Karpas-422 (cell line): Measurements from ENCODE around the gene EPOP. TPM values are rescaled to one million over a fixed set of nuclear protein-coding genes. Genes with fewer than 3 reads are reported as not detected.

Experiments
- DNase-seq: peaks from one replicate; pipeline ENCODE4 v3.0.0-alpha.2; 2015
- H2AFZ ChIP-seq: fragments of 200-600 bp; sonication (generic); 2 replicates; pipeline ENCODE4 v1.6.1; 2014; ENCODE audit warnings: antibody characterized with exemption, low read length, mixed read lengths
- H3K27ac ChIP-seq: fragments of 200-600 bp; sonication (generic); 2 replicates; pipeline ENCODE4 v1.5.1; 2014; ENCODE audit warnings: mild to moderate bottlenecking, low read length, moderate library complexity
- H3K27me3 ChIP-seq: fragments of 200-600 bp; sonication (generic); 2 replicates; pipeline ENCODE4 v1.6.1; 2014; ENCODE audit warnings: low read length, mixed read lengths
- H3K36me3 ChIP-seq: fragments of 200-600 bp; sonication (generic); 2 replicates; pipeline ENCODE4 v1.6.1; 2014; ENCODE audit warnings: low read length, mixed read lengths; ENCODE audit not compliant: insufficient read depth
- H3K4me1 ChIP-seq: fragments of 200-600 bp; sonication (generic); 2 replicates; pipeline ENCODE4 v1.6.1; 2014; ENCODE audit warnings: mild to moderate bottlenecking, low read length, mixed read lengths
- H3K4me2 ChIP-seq: fragments of 200-600 bp; sonication (generic); 2 replicates; pipeline ENCODE4 v1.6.1; 2014; ENCODE audit warnings: low read length, low read depth, mild to moderate bottlenecking; ENCODE audit not compliant: poor library complexity, severe bottlenecking
- H3K4me3 ChIP-seq: fragments of 200-600 bp; sonication (generic); 2 replicates; pipeline ENCODE4 v1.5.1; 2014; ENCODE audit warnings: mild to moderate bottlenecking, antibody characterized with exemption, low read length, mixed read lengths
- H3K79me2 ChIP-seq: fragments of 200-600 bp; sonication (generic); 2 replicates; pipeline ENCODE4 v1.6.1; 2014; ENCODE audit warnings: mild to moderate bottlenecking, low read length, mixed read lengths
- H3K9ac ChIP-seq: fragments of 200-600 bp; sonication (generic); 2 replicates; pipeline ENCODE4 v1.6.0; 2014; ENCODE audit warnings: low read length
- H3K9me2 ChIP-seq: fragments of 200-600 bp; sonication (generic), shearing (Covaris generic); replicated peaks from 2 replicates; pipeline ENCODE4 v1.6.0; 2014; ENCODE audit warnings: mild to moderate bottlenecking, low read length, moderate library complexity; ENCODE audit not compliant: insufficient read depth
- H3K9me3 ChIP-seq: fragments of 300-700, 200-600 bp; sonication (generic); 2 replicates; pipeline ENCODE4 v1.6.1; 2014; ENCODE audit warnings: low read length, mixed read lengths
- H4K20me1 ChIP-seq: fragments of 200-600 bp; sonication (generic); 2 replicates; pipeline ENCODE4 v1.6.1; 2014; ENCODE audit warnings: mild to moderate bottlenecking, antibody characterized with exemption, low read length, low read depth; ENCODE audit not compliant: insufficient read depth
- total RNA-seq: library from RNA; depleted of rRNA; stranded (reverse); fragments of >200 nt; shearing (Covaris generic); gene quantifications from 2 replicates; pipeline ENCODE4 v1.2.3, GENCODE V29; 2014; ENCODE audit warnings: low replicate concordance

EPOP gene
- total RNA-seq, 1 experiment from 2014 or later: 7.6 TPM

DNA sequence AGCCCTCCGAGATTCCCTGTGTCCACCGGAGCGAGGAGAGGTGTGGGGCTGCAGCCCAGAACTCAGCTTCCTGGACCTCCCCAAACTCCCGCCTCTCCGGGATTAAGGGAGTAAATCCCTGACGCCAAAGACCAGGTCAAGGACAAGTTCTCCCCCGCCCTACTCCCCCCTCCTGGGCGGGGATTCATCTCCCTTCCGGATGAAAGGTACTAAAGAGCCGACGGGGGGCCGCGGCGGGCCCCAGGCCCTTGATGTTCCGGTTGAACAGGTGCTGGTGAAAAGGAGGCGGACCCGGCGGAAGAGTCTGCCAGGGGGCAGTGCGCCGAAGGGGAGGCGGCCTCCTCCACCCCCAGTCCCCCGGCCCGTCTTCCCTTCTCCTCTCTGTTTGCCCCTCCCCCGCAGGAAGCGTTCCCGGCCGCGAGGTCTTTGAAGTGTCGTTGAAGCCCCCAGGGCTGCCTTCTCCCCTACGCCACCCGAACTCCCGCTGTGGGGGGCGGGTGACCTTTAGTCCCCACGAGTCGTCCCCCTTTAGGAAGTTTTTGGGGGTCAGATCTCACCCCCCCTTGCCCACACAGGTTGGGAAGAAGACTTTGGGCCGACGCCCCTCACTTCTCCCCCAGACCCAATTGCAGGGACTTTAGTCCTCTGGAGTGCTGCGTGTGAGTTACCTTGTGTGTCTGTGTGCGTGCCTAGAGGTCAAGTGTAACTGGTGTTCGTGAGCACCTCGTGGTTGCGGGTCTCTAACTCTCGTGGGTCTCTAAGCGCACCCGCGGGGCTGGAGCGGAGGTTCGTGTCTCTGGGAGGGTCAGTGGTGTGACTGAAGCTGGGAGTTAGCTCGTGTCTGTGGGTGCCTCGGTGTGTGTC is 29.2 kb upstream of the EPOP start:
- H3K4me2 ChIP-seq: peak overlapping the region; percentile 95

DNA sequence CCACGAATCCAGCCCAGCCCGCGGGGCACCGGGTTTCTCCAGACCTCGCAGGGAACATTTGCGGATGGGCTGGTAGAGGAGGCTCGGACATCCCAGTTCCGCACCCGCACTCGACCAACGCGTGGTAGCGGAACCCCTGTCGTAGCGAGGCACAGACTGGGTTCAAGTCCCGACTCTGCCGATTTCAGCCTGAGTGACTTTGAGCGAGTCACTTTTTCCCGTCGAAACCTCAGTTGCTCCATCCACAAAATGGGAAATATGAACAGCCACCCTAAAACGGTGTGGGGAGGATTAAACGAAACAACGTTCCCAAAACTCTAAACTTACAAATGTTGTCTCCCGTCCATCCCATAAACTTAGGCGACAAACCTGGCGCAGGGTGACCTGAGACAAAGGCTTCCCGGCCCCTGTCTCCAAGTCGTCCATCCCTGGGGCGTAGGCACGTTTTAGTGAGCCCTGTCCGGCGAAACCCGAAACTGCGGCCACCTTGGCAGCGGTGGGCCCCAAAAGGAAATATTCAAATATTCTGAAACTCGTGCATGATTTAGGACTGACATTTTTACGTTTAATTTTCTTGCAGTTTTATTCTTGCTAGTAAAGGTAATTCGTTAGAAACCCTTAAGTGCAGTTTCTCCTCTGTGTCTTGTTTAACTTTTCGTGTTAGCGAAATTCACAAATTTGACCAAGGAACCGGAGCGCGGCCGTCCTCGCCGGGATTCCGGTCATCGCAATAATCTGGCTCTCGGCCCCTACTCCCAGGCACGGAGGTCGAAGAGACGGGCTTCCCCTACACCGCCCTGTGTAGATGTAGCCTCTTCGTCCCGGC is 28.4 kb upstream of the EPOP start:
- peaks cover 32% of the 10 kb centered on the region for H3K79me2 ChIP-seq
- H2AFZ ChIP-seq: no peak overlapping the region
- H3K27ac ChIP-seq: peak overlapping the region; percentile 91
- H3K9me2 ChIP-seq: no peaks in the 10 kb centered on the region
- no peaks in the 10 kb centered on the region; the same call in 1 of the 2 replicates for H3K27me3 ChIP-seq
- peaks cover 51% of the 10 kb centered on the region for H3K4me1 ChIP-seq
- peak overlapping the region; percentile 92 for H3K4me3 ChIP-seq
- no peaks in the 10 kb centered on the region for H3K36me3 ChIP-seq
- peak overlapping the region; percentile 95 for H3K4me2 ChIP-seq
- DNase-seq: peak; percentile 80
- H3K9ac ChIP-seq: peak overlapping the region; percentile 96
- H3K9me3 ChIP-seq: no peaks in the 10 kb centered on the region
- H4K20me1 ChIP-seq: no peaks in the 10 kb centered on the region

More for the DNA sequence above, 29.2 kb upstream of the EPOP start:
- Histone ChIP-seq H3K36me3 (no peaks in the 10 kb centered on the region), H3K9me3 (no peaks in the 10 kb centered on the region), H4K20me1 (no peaks in the 10 kb centered on the region), H2AFZ (peak overlapping the region; percentile 52; the same call in 1 of the 2 replicates), H3K4me3 (peak overlapping the region; percentile 92), H3K79me2 (peaks cover 37% of the 10 kb centered on the region), H3K4me1 (peaks cover 51% of the 10 kb centered on the region), H3K27me3 (no peaks in the 10 kb centered on the region; the same call in 1 of the 2 replicates), H3K27ac (peak overlapping the region; percentile 91), H3K9me2 (no peaks in the 10 kb centered on the region), H3K9ac (peak overlapping the region; percentile 96)
- DNase-seq: peak; percentile 95

DNA sequence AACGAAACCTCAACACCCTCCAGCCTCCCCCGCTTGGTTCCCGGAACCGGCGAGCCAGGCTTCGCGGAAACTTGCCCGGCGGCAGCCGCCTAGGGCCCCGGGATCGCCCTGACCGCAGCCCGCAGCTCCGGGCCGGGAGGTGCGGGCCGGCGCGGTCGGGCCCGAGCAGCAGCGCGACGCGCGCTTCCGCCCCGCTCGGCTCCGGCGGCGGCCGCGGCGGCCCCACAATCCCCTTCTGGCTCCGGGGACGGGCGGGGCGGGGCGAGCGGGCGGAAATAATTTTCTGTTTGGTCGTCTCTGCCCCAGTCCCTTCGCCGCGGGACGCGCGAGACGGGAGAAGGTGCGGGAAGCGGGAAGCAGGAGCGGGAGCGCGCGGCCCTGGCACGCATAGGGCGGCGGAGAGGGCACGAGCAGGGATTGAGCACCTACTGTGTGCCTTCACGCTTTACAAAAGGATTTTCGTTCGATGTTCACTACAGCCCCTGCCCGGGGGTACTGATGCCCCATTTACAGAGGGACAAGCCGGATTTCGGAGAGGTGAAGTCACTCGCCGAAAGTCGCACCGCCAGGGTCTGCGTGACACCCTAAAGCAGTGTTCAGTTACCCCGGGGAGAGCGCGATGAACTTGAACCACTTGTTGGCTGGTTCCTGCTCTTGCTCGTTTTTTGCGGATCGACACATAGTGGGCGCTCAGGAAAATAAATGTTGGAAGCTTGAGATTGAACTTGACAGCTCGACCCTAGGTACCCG is 27.6 kb upstream of the EPOP start:
- Histone ChIP-seq H3K9me3 (no peaks in the 10 kb centered on the region), H3K36me3 (no peaks in the 10 kb centered on the region), H3K79me2 (peaks cover 24% of the 10 kb centered on the region), H3K4me3 (peak overlapping the region; percentile 92), H4K20me1 (no peaks in the 10 kb centered on the region), H2AFZ (peak overlapping the region; percentile 59), H3K27ac (peak overlapping the region; percentile 91), H3K27me3 (no peaks in the 10 kb centered on the region; the same call in 1 of the 2 replicates), H3K4me2 (peak overlapping the region; percentile 95), H3K9me2 (no peaks in the 10 kb centered on the region), H3K4me1 (peaks cover 49% of the 10 kb centered on the region), H3K9ac (peak overlapping the region; percentile 96)
- DNase-seq: peak; percentile 94

DNA sequence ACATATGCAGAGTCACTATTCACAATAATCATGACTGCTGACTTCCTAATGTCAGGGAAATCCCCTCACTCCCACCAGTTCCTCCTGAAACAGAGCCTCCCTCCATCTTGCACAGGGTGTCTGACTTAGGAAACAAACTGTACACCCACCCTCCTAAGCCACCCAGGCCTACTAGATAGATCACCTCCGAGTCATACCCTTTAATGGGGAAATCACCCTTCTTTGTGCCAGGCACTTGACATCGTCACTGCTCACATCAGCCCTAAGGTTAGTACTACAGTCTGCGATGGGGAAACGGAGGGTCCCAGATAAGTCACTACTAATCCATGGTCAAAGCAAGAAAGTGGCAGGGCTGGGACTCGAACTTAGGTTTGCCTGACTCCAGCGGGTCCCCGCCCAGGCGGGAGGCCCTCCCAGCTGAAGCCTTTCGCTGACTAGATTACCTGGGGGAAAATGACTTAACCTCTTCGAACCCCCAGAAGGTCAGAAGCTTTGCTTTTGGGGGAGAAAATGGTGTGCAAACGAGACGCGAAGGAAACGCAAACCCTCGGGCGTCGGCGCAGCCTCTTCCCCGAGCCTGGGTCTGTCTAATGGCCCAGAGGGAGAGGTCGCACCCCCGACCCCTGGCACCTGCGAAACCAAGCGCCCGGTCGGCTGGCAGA is 26.9 kb upstream of the EPOP start:
- Histone ChIP-seq H4K20me1 (no peaks in the 10 kb centered on the region), H3K4me3 (peak overlapping the region; percentile 92), H3K4me2 (peak overlapping the region; percentile 95), H3K9ac (peak overlapping the region; percentile 96), H2AFZ (peak overlapping the region; percentile 59), H3K9me2 (no peaks in the 10 kb centered on the region), H3K9me3 (no peaks in the 10 kb centered on the region), H3K36me3 (no peaks in the 10 kb centered on the region), H3K4me1 (peaks cover 42% of the 10 kb centered on the region), H3K27me3 (no peaks in the 10 kb centered on the region; the same call in 1 of the 2 replicates), H3K27ac (peak overlapping the region; percentile 33; the same call in 1 of the 2 replicates), H3K79me2 (peaks cover 17% of the 10 kb centered on the region)
- DNase-seq: peak; percentile 79

DNA sequence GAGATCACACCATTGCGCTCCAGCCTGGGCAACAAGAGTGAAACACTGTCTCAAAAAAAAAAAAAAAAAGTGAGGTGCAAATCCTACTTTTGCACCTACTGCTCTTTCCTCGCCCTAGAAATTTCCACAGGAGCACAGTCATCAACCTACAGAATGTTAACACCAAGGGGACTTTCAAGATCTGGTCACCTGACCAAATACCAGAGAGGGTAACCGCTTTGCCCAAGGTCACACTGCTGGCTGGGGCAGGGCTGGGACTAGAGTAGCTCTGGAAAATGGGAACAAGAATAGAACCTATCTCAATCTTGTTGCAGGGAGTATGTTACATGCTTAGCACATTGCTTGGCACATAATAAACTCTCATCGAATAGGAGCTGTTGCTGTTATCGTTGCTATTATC is 24.0 kb upstream of the EPOP start:
- no peak overlapping the region for H3K27ac ChIP-seq
- no peaks in the 10 kb centered on the region for H3K79me2 ChIP-seq
- no peak overlapping the region for H3K4me3 ChIP-seq
- no peak for DNase-seq
- no peaks in the 10 kb centered on the region for H3K9me3 ChIP-seq
- H3K9me2 ChIP-seq: no peaks in the 10 kb centered on the region
- H2AFZ ChIP-seq: no peak overlapping the region
- no peaks in the 10 kb centered on the region for H4K20me1 ChIP-seq
- H3K27me3 ChIP-seq: no peaks in the 10 kb centered on the region; the same call in 1 of the 2 replicates
- H3K36me3 ChIP-seq: no peaks in the 10 kb centered on the region
- no peak overlapping the region for H3K9ac ChIP-seq
- peaks cover 26% of the 10 kb centered on the region for H3K4me1 ChIP-seq
- H3K4me2 ChIP-seq: no peak overlapping the region

GRCh38 chr17:38697061-38697820 is 22.5 kb upstream of the EPOP start:
- no peaks in the 10 kb centered on the region for H4K20me1 ChIP-seq
- H3K4me3 ChIP-seq: no peak overlapping the region
- no peak for DNase-seq
- no peak overlapping the region for H3K4me2 ChIP-seq
- no peaks in the 10 kb centered on the region for H3K9me3 ChIP-seq
- no peak overlapping the region for H3K27ac ChIP-seq
- no peaks in the 10 kb centered on the region for H3K36me3 ChIP-seq
- H3K79me2 ChIP-seq: no peaks in the 10 kb centered on the region
- H2AFZ ChIP-seq: no peak overlapping the region
- no peaks in the 10 kb centered on the region; the same call in 1 of the 2 replicates for H3K27me3 ChIP-seq
- peaks cover 12% of the 10 kb centered on the region for H3K4me1 ChIP-seq
- H3K9ac ChIP-seq: no peak overlapping the region
- H3K9me2 ChIP-seq: no peaks in the 10 kb centered on the region

- Histone ChIP-seq H3K9ac (no peak overlapping the region), H3K4me2 (no peak overlapping the region), H3K36me3 (no peaks in the 10 kb centered on the region), H3K4me3 (no peak overlapping the region), H3K27me3 (no peaks in the 10 kb centered on the region), H3K9me2 (no peaks in the 10 kb centered on the region), H3K4me1 (no peaks in the 10 kb centered on the region), H4K20me1 (no peaks in the 10 kb centered on the region), H3K27ac (no peak overlapping the region), H2AFZ (no peak overlapping the region), H3K79me2 (no peaks in the 10 kb centered on the region), H3K9me3 (no peaks in the 10 kb centered on the region)
- no peak for DNase-seq
These were observed 19.1 kb upstream of the EPOP start for GRCh38 chr17:38693700-38694329.
